ENCODE measurements around the gene F10.

The F10 gene

DNA sequence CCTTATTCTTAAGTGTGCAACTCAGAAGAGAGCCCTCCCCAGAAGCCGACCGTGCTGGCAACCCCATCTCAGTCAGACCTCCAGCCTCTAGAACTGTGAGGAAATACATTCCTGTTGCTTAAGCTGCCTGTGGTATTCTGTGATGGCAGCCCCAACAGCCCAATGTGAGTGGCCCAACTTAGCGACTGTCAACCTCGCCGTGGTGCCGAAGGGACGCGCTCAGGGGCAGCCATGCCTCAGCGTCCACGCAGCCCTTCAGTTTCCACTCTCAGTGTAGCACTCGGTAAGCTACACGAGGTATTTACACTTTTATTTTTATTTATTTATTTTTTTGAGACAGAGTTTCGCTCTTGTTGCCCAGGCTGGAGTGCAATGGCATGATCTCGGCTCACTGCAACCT, 54.2 kb downstream of the F10 start:
- no peak for DNase-seq

DNA sequence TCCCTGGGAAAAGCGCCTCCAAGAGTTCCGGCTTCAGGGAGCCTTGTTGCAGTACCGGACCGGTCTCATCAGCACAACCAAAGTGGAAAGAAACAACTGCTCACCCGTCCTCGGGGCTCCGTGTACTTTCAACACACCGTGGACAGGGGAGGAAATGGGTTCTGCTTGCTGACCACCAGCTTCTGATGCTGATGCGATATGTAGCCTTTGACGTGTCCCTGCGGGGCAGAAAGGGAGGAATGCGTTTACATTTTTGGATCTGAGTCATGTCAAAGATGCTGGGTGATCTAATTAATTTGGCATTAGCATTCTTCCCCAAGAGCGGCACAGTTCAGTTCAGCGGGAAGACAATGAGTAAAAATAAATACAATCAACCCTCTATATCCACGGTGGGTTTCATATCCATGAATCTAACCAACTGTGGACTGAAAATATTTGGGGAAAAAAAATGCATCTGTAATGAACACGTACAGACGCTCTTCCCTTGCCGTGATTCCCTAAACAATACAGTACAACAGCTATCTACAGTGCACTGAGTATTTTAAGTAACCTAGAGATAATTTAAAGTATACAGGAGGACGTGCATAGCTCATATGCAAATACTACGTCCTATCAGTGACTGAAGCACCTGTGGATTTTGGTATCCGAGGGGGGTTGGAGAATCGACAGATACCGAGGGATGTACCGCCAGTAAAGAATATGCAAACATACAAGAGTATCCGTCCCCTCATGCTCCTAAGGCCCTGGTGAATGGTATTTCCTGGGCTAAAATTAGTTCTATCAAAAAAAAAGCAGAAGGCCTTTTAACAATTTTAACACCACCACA, 55.7 kb downstream of the F10 start:
- peak; percentile 1 for DNase-seq

DNA sequence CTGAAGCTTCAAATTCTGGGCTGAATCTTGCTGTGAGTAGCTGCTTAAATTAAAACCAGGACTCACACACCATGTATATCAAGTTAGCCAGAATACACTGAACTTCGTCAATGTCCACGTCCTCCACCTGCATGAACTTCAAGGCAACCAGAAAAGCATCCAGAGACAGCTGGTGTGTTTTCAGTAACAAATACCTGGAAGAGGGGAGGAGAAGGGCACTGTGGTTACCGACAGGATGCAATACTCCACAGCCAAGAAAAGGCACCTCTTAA, 56.2 kb downstream of the F10 start:
- DNase-seq = no peak

DNA sequence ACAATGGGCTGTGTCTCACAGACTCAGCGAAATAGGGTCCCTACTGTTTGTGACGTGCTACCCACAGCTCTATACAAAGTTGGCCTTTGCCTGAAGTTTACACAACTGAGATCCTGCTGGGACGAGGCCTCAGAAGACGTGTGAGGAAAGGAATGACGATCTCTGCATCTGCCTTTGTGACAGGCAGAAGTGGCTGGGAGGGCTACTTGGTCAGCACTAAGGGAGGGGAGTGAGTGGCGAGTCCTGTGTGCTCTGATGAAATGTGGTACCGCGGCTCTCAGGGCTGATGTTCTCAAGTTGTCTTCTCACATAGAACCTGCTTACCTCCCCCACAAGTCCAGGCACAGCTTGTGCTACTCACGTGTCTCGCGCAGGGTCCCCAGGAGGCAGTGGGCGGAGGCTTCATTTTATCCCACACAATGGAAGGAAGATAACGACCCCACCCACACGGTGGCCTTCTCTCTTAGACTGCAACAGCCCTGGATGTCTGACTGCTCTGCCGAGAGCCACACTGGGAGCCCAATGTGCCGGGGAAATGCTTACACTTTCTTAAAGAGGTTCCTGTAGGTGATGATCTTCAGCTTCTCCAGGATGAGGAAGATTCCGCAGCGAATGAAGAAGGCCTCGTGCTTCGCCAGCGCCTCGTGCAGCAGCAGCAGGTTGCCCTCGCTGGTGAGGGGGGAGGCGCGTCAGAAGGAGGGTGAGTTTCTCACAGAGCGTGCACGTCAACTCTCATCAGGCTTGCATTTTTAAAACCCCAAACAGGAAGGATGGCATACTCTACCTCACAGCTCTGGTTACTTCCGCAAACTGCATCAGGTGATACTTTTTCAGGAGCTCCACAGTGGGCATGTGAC, 57.0 kb downstream of the F10 start:
- DNase-seq = no peak

DNA sequence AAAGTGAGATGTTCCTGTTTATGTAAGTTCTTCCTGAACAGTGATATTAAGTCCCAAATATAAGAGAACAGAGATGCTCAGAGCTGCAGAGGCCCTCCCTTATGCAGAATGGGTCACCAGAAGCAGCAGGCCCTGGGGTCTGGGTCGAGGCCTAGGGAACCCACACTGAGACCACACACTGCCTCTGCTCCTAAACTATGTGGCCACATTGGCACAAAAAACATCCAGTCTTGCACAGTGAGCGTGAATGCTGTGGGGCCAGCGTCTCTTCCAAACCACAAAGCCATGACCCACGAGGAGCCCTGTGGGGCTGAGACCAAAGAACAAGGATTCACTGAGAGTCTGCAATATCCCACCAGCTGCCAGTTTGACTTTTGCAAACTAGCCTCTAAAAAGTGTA, 59.4 kb downstream of the F10 start:
- no peak for DNase-seq

DNA sequence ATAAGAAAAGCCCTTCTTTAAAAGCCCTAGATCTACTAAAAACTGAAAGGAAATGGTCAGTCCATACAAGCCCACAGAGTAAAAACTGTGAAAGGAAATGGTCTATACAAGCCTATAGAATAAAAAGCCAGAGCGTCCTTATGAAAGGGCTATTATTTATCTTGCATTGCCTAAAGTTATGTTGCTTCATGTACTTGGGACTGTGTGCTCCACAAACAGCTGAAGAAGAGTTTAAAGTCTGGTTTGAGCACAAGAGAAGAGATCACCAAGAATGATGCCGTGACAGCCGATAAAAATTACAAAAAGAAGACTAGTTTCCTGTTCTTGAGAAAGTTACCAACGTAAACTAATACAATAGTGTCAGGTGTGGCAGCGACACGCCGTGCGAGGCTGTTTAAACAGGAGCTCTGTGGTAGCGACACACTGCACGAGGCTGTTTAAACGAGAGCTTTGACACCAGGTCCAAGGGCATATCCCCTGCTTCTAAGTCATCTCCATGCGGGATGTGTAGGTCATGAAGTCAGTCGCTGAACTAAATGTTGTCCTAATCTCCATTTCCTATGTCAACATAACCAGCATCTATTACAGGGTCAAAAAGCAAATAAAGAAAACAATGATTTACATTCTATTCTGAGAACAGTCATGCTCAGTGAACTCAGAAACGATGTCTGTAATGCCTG, 61.0 kb downstream of the F10 start:
- no peak for DNase-seq

DNA sequence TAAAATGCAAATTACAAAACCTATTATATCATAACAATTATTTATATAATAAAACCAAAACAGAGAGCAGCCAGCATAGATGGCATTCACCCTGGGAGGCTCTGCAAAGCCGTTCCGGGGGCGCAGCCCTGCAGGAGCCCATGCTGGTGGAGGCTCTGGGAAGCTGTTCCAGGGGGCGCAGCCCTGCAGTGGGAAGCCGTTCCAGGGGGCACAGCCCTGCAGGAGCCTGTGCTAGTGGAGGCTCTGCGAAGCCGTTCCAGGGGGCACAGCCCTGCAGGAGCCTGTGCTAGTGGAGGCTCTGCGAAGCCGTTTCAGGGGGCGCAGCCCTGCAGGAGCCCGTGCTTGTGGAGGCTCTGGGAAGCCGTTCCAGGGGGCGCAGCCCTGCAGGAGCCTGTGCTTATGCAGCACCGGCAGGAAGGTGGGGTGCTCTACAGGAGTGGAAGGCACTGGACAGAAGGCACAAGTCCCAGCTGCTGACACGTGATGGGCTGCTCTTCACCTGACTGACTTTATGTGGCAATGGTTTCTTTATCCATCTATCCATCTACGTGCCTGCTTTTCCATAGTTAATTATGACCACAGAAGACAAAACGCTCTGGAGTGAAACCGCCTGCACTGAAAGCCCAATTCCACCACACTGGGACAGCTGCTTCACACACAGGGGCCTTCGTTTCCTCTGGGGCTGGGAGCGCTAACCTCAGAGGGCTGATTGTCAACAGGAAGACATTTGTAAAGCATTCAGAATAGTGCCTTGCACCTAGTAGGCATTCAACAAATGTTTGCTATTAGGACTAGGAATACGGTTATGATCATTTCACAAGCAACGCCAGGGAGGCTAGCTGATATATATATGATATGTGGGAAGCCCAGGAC, 62.2 kb downstream of the F10 start:
- no peak for DNase-seq

DNA sequence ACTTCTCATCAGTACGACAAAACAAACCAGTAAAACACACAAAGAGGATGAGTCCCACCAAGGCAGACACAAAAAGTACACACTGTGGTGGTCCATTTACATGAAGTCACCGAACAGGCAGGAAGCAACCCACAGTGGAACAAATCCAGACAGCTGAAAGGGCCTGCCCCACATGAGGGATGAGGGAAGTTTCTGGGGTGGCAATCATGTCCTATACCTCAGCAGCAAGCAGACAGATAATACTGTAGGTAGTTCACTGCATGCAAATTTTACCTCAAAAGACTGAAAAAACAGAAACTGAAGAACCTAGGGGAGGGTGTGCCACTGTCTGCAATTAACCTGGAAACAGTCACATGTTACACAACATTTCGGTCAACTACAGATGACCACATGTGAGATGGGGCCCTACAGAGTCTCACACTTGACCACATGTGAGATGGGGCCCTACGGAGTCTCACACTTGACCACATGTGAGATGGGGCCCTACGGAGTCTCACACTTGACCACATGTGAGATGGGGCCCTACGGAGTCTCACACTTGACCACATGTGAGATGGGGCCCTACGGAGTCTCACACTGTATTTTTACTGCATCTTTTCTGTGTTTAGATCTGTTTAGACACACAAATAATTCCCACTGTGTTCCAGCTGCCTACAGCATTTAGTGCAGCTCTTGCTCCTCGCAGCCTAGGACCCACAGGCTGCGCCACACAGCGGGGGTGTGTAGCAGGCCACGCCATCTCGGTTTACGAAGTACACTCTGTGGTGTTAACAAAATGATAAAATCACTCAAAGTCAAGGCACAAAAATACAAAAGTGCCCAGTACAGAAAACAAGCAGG, 63.7 kb downstream of the F10 start:
- no peak for DNase-seq

DNA sequence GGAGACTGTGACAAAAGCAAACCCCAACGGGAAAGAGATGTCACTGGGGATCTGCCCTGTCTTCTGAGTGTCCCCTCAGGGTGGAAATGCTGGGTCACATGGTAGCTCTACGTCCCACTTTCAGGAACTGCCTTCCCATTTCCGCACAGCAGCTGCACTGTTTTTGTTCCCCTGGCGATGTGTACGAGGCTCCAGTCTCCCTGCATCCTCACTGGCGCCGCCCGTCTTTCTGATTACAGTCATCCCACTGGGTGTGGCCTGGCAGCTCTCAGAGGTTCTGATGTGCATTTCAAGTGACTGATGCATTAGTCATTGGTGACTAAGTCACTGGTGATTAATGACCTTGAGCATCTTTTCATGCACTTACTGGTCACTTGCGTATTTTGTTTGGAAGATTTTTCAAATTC, 64.7 kb downstream of the F10 start:
- DNase-seq = peak; percentile 79 to 91

DNA sequence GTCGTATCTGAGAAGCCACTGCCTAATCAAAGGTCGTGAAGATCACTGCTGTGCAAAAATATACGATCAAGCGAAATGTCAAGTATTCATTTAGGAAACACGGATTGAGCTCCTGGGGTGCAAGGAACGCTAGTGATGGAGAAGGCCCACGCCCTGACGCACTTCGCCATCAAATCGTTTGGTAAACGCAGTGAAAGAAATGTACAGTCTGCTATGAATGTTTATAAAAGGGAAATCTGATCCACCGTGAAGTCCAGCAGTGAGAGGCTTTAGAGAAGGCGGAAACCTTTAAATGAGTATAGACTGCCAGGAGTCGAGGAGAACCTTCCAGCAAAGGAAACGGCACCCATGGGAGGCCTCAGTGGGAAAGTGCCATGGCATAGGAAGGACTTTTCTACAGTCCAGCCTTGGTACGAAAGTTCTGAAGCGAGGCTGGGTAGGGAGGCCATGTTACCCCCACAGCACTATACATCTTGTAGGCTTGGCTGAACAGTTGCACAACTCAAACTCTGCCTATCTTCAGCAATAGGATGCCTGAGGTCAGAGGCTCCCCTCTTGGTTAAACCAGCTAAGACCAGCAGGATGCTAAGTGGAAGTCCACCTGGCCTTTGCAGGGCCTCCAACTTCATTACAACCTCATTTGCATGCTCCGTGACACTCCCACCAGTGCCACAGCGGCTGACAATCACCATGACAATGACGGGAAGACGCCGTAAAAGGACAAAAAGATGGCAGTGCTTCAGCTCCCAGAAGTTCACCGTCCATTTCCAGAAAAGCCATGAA, 65.5 kb downstream of the F10 start:
- no peak for DNase-seq

DNA sequence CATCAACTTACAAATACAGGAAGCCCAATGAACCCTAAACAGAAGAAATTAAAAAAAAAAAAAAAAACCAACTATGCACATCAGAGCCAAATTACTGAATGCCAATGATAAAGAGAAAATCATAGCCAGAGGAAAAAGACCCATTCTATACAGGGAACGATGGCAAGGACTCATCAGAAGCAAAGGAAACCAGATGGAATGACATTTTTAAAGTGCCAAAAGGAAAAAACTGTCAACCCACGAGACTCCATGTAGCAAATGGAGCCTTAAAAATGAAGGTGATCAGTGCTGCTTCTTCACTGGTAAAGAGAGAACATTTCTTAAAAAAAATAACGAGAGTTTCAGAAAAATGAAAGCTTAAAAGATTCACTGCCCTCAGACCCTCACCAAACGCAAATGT, 67.6 kb downstream of the F10 start:
- no peak for DNase-seq

DNA sequence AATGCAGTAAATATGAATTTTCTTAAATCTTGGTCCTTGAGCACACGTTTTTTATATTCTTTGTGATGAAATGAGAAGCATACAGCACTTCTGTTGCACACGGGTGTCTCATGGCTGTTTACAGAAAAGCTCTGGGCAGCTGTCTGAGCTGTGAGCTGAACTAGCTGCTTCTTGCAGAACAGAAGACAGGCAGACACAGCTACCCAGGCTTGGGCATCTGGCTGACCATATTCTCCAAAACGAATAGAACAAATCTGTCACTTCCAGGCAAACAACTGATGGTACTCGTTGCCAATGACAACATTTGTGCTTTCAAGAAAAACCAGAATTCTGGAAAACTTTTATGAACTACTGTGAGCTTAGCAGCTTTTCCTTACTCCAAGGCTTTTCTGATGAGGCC, 69.7 kb downstream of the F10 start:
- no peak for DNase-seq

DNA sequence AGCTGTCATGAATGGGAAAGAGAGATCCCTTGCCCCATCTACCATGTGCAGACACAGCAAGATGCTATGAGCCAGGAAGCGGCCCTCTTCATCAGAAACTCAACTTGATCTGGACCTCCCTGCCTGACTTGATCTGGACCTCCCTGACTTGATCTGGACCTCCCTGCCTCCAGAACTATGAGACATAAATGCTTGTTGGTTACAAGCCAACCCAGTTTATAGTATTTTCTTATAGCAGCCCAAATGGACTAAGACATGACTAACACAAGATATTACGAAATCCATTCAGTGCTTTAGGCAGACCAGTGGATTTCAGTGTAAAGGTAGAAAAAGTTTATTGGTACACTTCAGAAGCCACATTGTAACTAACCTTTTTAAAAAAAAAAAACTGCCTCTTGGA, 70.3 kb downstream of the F10 start:
- no peak for DNase-seq

DNA sequence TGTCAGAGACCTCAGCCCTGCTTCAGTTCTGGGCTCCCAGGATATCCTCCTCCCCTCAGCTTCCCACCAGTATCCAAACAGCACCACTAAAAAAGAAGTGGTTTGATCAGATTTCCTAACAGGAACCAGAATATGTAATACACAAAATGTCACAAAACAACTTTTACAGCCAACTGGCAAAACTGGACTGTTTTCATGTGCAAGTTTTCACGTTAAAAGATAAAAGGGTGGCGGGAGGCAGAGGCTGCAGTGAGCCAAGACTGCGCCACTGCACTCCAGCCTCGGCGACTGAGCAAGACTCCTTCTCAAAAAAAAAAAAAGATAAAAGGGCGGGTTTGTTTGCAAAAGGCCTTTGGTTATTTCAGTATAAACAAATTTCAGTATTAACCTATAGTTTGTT, 72.8 kb downstream of the F10 start:
- DNase-seq = no peak

DNA sequence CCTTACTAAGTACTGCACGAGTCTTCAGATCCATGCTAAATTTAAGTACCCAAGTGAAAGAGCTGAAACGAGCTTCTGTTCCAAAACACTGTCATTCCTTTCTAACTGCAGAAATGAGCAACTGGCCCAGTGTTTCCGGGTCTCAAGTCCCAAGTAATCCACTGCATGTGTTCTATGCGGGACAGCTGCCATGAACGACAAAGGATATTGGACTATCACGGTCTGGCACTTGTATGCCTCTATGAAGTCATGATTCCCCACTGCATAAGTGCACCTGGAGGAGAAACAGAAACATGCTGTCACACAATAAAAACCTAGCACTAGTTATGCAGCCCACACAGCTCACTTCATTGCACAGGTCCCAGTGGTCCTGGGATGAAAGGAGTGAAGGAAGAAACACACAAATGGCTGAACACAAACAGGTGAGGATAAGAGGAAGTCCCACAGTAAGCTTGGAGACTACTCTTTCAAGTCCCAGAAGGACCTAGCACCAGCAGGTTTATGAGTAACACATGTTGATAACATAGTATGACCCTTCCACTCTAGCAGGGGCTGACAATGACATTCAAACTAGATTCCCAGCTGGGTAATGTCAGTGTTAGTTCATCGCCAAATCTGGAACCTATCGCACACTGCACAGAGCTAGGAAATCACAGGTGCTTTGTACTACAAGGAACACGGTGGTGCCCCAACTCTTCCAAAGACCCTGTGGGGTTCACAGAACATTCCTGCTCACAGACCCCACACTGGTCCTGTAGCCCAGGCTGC, 74.6 kb downstream of the F10 start:
- DNase-seq = no peak
